Fibroblast of the aortic adventitia (primary cell): ENCODE results near the gene KCNK15. TPM values are rescaled to one million over a fixed set of nuclear protein-coding genes. Genes with fewer than 3 reads are reported as not detected.

Experiments used
- DNase-seq: peaks from one replicate; pipeline ENCODE4 v3.0.0-alpha.2; 2010; ENCODE audit warnings: low read depth
- H3K4me3 ChIP-seq: 2 replicates; pipeline ENCODE4 v1.5.1; 2011; ENCODE audit warnings: low read depth, mild to moderate bottlenecking, control low read depth, low read length, moderate library complexity
- CTCF ChIP-seq: IDR thresholded peaks from 2 replicates; pipeline ENCODE4 v1.5.1; 2011; ENCODE audit warnings: mild to moderate bottlenecking, low read length, control low read depth, inconsistent platforms; ENCODE audit not compliant: insufficient read depth
- total RNA-seq: library from RNA; depleted of rRNA; stranded (reverse); fragments of >200 nt; gene quantifications from 2 replicates; pipeline ENCODE4 v1.2.3, GENCODE V29; 2012; ENCODE audit warnings: low replicate concordance

KCNK15 gene
- total RNA-seq, 1 donor = 8.5 TPM

- DNase-seq = no peak
- H3K4me3 ChIP-seq = no peak overlapping the region
- TF ChIP-seq CTCF = no peak
These were observed 23.9 kb upstream of the KCNK15 start for GRCh38 chr20:44721785-44722054.

- no peak for DNase-seq
- no peak for TF ChIP-seq CTCF
- H3K4me3 ChIP-seq = no peak overlapping the region
These were observed 22.7 kb upstream of the KCNK15 start for GRCh38 chr20:44722990-44723389.

- TF ChIP-seq CTCF = no peak
- no peak overlapping the region for H3K4me3 ChIP-seq
- no peak for DNase-seq
These were observed 22.3 kb upstream of the KCNK15 start for GRCh38 chr20:44723391-44723790.

GRCh38 chr20:44723798-44724362 is 21.8 kb upstream of the KCNK15 start:
- TF ChIP-seq CTCF = no peak
- DNase-seq = no peak
- no peak overlapping the region for H3K4me3 ChIP-seq

- no peak for DNase-seq
- H3K4me3 ChIP-seq = no peak overlapping the region
- no peak for TF ChIP-seq CTCF
These were observed 21.1 kb upstream of the KCNK15 start for GRCh38 chr20:44724423-44725091.

- no peak for TF ChIP-seq CTCF
- H3K4me3 ChIP-seq = no peak overlapping the region
- no peak for DNase-seq
These were observed 19.8 kb upstream of the KCNK15 start for GRCh38 chr20:44725837-44726236.

GRCh38 chr20:44727039-44727438 is 18.6 kb upstream of the KCNK15 start:
- H3K4me3 ChIP-seq = no peak overlapping the region
- no peak for DNase-seq
- no peak for TF ChIP-seq CTCF
